ENCODE data around the gene GPATCH4.

GPATCH4 gene

GRCh38 chr1:156583821-156584622 lies 17.3 kb downstream of the GPATCH4 start:
- FAIRE-seq (peak; percentile 94), DNase-seq (ENCODE audit: insufficient read length, low spot score) (peak; percentile 94)
- peak; percentile 99 for TF ChIP-seq CTCF (IDR thresholded peaks at IDR 0.05; ENCODE audit: insufficient read depth, missing control alignments)

GRCh38 chr1:156582388-156583017 lies 18.8 kb downstream of the GPATCH4 start:
- no peak for FAIRE-seq
- no peak for TF ChIP-seq CTCF (IDR thresholded peaks at IDR 0.05; ENCODE audit: insufficient read depth, missing control alignments)
- DNase-seq (ENCODE audit: insufficient read length, low spot score), result no peak

GRCh38 chr1:156581661-156582387 lies 19.5 kb downstream of the GPATCH4 start:
- no peak for FAIRE-seq
- TF ChIP-seq CTCF (IDR thresholded peaks at IDR 0.05; ENCODE audit: insufficient read depth, missing control alignments), result no peak
- DNase-seq (ENCODE audit: insufficient read length, low spot score), result no peak

- no peak for FAIRE-seq
- DNase-seq (ENCODE audit: insufficient read length, low spot score), result no peak
- TF ChIP-seq CTCF (IDR thresholded peaks at IDR 0.05; ENCODE audit: insufficient read depth, missing control alignments), result no peak
These were observed 21.8 kb downstream of the GPATCH4 start, which contains the start of gene TTC24 for GRCh38 chr1:156579472-156579871. TTC24 (plus strand) TSS chr1:156579723; CDS start chr1:156581365, 1,642 bp downstream.

GRCh38 chr1:156578055-156578454 lies 23.2 kb downstream of the GPATCH4 start:
- no peak for FAIRE-seq
- TF ChIP-seq CTCF (IDR thresholded peaks at IDR 0.05; ENCODE audit: insufficient read depth, missing control alignments), result no peak
- no peak for DNase-seq (ENCODE audit: insufficient read length, low spot score)

- no peak for TF ChIP-seq CTCF (IDR thresholded peaks at IDR 0.05; ENCODE audit: insufficient read depth, missing control alignments)
- no peak for FAIRE-seq
- DNase-seq (ENCODE audit: insufficient read length, low spot score), result no peak
These were observed 23.7 kb downstream of the GPATCH4 start for GRCh38 chr1:156577550-156577949.
